Neutrophil (primary cell): Measurements from ENCODE around the gene SAMD14.

Experiments
- H3K27ac ChIP-seq: fragments of 200-600 bp; sonication (generic); 2 replicates; pipeline ENCODE4 v1.5.1; 2016; ENCODE audit warnings: mild to moderate bottlenecking, moderate library complexity
- H3K27me3 ChIP-seq: fragments of 200-600 bp; sonication (generic); 2 replicates; pipeline ENCODE4 v1.6.0; 2016; ENCODE audit warnings: mild to moderate bottlenecking
- H3K36me3 ChIP-seq: fragments of 200-600 bp; sonication (generic); 2 replicates; pipeline ENCODE4 v1.5.1; 2017
- H3K4me1 ChIP-seq, 2 experiments: fragments of 200-600 bp in 1 of 2; sonication (generic) in 1 of 2; 1 replicate in 1 of 2; 2 replicates in 1 of 2; pipeline versions ENCODE4 v1.5.1 to v1.6.1; 2013 to 2016; ENCODE audit warnings: low read depth in 1 of 2, low read length in 1 of 2, mild to moderate bottlenecking in 1 of 2, moderate library complexity in 1 of 2; ENCODE audit not compliant: control insufficient read depth in 1 of 2, insufficient read depth in 1 of 2
- H3K4me3 ChIP-seq, 2 experiments: fragments of 200-600 bp in 1 of 2; sonication (generic) in 1 of 2; 1 replicate in 1 of 2; 2 replicates in 1 of 2; pipeline ENCODE4 v1.5.1; 2013 to 2016; ENCODE audit warnings: low read depth in 1 of 2, low read length in 1 of 2, mild to moderate bottlenecking in 1 of 2, moderate library complexity in 1 of 2
- H3K9me3 ChIP-seq: fragments of 200-600 bp; sonication (generic); 2 replicates; pipeline ENCODE4 v1.5.1; 2016
- TF ChIP-seq, protein P1 (sequence below): fragments of 200-600 bp; sonication (generic); IDR thresholded peaks from 2 replicates; pipeline ENCODE4 v1.5.1; 2016; ENCODE audit warnings: antibody characterized with exemption

SAMD14 gene

DNA sequence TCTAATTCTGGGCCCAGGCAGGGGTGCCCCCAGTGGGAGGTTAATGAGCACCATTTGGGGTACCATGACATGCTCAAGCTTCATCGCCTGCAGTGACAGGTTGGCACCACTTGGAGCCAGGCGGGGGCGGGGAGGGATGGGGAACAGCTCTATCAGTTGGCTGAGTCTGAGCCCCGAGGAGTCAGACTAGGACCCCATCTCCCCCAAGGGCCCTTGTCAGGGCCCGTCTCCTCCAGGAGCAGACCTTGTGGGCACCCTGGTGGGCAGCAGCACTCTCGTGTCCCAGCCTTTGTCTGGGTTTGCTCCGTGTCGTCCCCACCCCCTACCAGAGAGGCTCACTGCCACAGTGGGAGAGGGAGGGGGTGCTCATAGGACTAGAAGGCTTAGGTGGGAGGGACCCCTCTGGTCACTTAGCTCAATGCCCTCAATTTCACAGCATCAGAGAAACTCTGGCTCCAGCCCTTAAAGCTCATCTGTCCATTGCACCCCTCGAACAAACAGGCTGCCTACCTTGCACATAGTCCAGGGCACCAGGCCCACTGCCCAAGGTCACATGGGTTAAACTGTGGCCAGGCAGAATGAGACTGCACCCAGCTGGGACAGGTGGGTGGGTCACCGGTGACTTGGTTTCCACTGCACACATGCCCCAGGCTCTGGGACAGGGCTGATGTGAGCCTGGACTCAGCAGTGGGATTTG is 16.4 kb upstream of the SAMD14 start:
- TF ChIP-seq, protein P1, sequence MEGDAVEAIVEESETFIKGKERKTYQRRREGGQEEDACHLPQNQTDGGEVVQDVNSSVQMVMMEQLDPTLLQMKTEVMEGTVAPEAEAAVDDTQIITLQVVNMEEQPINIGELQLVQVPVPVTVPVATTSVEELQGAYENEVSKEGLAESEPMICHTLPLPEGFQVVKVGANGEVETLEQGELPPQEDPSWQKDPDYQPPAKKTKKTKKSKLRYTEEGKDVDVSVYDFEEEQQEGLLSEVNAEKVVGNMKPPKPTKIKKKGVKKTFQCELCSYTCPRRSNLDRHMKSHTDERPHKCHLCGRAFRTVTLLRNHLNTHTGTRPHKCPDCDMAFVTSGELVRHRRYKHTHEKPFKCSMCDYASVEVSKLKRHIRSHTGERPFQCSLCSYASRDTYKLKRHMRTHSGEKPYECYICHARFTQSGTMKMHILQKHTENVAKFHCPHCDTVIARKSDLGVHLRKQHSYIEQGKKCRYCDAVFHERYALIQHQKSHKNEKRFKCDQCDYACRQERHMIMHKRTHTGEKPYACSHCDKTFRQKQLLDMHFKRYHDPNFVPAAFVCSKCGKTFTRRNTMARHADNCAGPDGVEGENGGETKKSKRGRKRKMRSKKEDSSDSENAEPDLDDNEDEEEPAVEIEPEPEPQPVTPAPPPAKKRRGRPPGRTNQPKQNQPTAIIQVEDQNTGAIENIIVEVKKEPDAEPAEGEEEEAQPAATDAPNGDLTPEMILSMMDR: no peak
- H3K27me3 ChIP-seq: no peaks in the 10 kb centered on the region
- H3K27ac ChIP-seq: peak overlapping the region; percentile 99
- H3K9me3 ChIP-seq: no peaks in the 10 kb centered on the region
- peak overlapping the region; percentile 97 to 98 for H3K4me3 ChIP-seq
- peaks cover 47 to 53% of the 10 kb centered on the region in 2 experiments for H3K4me1 ChIP-seq
- H3K36me3 ChIP-seq: peaks cover 52% of the 10 kb centered on the region

DNA sequence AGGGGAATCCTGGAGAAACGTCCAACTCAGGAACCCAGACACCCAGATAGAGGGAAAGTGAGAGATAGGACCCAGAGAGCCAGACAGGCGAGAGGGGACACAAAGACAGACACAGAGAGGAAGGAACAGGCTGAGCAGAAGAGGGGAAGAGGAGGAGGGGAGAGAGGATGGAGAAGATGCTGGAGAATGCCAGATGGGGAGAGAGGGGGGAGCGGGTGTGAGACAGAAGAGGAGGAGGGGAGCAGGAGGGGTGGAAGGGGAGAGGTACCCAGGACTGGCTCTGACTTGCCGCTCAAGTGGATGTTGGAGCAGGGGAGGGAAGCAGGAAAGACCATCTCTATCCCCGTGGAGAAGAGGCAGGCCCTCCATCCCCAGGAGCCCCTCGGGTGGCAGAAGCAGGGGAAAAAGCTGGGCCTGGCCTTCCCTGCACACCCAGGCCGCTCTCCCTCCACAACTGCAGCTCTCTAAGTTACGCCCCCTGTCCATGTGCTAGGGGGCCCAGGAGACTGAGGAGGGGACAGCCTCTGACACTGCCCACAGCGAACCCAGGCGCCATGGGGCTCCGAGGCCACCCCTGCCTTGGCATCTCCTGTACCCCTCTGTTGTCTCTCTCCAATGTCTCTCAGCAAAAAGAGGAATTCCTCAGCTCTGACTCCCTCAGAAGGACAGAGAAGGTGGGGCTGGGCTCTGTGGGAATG is 15.7 kb upstream of the SAMD14 start:
- no peaks in the 10 kb centered on the region for H3K9me3 ChIP-seq
- peaks cover 50 to 55% of the 10 kb centered on the region in 2 experiments for H3K4me1 ChIP-seq
- TF ChIP-seq, protein P1: no peak
- peaks cover 59% of the 10 kb centered on the region for H3K36me3 ChIP-seq
- H3K4me3 ChIP-seq: peak overlapping the region in 1 of 2 experiments; percentile 98
- no peaks in the 10 kb centered on the region for H3K27me3 ChIP-seq
- peak overlapping the region; percentile 99 for H3K27ac ChIP-seq

DNA sequence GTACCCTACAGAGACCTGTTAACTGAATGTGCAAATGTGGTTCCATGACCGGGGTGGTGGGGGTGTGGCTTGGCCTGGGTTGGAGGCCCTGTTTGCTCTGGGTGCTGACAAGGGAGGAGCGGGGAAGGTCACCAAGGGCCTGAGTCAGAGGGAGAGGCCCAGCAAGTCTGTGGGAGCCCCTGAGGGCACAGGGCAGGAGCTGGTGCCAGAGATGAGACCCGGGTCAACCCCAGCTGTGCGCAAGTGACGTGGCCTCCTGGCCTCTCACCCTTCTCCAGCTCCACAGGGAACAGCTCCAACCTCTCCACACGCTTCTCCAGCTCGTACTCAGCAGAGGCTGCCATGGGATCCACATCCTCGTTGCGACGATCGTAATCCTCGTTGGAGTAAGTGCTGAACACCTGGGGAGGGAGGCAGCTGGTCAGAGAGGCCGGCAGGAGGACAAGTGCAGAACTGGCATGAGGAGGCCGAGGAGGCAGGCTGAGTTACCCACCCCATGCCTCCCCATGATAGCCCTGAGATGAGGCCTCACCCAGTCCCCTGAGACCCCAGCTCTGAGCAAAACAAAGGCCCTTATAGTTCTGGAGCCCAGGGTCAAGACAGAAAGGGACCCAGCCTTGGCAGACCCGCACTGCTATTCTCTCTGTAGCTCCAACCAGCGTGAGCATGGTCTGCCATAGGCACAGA is 15.0 kb upstream of the SAMD14 start:
- peaks cover 57 to 61% of the 10 kb centered on the region in 2 experiments for H3K4me1 ChIP-seq
- no peaks in the 10 kb centered on the region for H3K9me3 ChIP-seq
- H3K4me3 ChIP-seq: no peak overlapping the region
- H3K27me3 ChIP-seq: no peaks in the 10 kb centered on the region
- peaks cover 66% of the 10 kb centered on the region for H3K36me3 ChIP-seq
- TF ChIP-seq, protein P1: no peak
- H3K27ac ChIP-seq: peak overlapping the region; percentile 99

DNA sequence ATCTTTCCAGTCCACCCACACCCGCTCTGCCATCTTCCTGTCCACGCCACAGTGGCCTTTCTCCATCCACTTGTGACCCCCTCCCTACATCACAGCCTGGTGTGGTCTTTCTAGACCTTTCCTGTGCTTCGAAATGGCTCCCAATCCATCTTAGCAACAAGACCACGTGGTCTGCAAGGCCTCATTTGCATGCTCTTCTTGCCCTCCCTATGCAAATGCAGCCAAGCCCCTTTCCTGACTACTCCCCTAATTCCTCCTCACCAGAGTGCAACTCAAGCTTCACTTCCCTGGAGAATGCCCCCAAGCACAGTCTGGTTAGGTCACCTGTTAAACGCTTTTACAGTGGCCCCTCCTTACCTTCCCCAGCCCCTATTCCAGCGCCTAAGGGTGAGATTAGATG is 14.4 kb upstream of the SAMD14 start:
- H3K36me3 ChIP-seq: peaks cover 72% of the 10 kb centered on the region

DNA sequence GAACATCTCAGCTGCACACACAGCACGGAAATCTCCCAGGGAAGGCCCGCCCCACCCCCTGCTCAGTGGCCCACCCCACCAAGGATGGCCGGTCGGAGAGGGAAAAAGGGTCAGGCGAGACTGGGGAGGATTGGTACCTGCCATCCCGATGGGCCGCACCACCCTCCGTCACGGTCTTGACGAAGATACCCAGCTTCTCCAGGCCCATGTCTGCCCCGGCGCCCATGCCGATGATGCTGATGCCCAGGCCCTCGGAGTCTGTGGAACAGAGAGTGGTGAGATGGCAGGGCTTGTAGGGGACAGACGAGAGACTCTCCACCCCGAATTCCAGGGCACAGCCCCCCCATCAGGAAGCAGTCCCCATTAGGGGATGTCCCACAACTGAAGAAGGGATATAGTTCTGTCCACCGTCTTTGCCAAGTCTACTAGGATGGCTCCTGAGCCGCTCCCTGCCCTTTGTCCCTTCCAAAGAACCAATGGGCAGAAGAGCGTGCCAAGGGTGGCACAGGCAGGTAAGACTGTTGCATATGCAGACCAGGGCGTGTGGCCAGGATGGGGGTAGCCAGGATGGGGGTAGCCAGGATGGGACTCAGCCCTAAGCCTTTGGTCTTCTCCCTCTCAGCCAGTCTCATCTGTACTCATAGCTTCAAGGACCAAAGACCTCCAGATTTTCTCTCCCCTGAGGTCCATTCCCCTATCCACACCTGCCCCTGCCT is 13.7 kb upstream of the SAMD14 start:
- no peaks in the 10 kb centered on the region for H3K27me3 ChIP-seq
- TF ChIP-seq, protein P1: no peak
- no peak overlapping the region for H3K27ac ChIP-seq
- H3K4me1 ChIP-seq: peaks cover 60 to 61% of the 10 kb centered on the region in 2 experiments
- no peaks in the 10 kb centered on the region for H3K9me3 ChIP-seq
- peaks cover 80% of the 10 kb centered on the region for H3K36me3 ChIP-seq
- no peak overlapping the region for H3K4me3 ChIP-seq

More for the DNA sequence above, 14.4 kb upstream of the SAMD14 start:
- H3K9me3 ChIP-seq: no peaks in the 10 kb centered on the region
- TF ChIP-seq, protein P1: no peak
- H3K4me3 ChIP-seq: no peak overlapping the region
- no peaks in the 10 kb centered on the region for H3K27me3 ChIP-seq
- H3K4me1 ChIP-seq: peaks cover 60 to 66% of the 10 kb centered on the region in 2 experiments
- no peak overlapping the region for H3K27ac ChIP-seq
